ENCODE data around the gene INTS13. TPM values are rescaled to one million over a fixed set of nuclear protein-coding genes. Genes with fewer than 3 reads are reported as not detected.

Gene INTS13
- total and polyA plus RNA-seq, 2 of the 13 experiments (the other 11 are each of a cell fraction or from before 2014, with no cell fraction given), result 16.3 to 43.7 TPM

DNA sequence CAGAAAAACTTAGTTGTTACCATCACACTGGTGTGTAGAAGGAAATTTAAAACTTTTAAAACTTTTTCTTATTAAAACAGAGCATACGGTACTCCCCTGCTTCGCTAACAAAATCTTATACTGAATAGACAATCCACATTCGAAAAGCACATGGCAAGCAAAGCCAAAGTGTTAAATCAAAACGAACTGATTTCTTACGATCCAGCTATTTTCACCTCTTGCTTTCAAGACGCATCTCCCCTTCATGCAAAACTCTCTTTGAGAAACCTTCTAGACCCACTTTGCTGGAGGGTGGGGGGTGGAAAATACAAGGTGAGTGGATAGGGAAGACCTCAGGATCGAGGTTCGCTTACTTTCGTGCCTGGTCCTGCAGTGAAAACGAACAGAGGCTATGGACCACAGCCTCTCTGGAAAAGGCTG lies 328 bp downstream of the INTS13 start (continued):
- TF ChIP-seq TSC22D2 (CRISPR knock-in tag; IDR thresholded peaks at IDR 0.05; ENCODE audit: borderline replicate concordance) (no peak), ZNF678 (CRISPR knock-in tag; IDR thresholded peaks at IDR 0.05) (no peak), PRPF4 (IDR thresholded peaks at IDR 0.05; ENCODE audit: low read depth, low read length, poor library complexity, severe bottlenecking) (no peak), KDM5A (IDR thresholded peaks at IDR 0.05; ENCODE audit: borderline replicate concordance, low read length) (0 out of 2 replicates have a peak, but pooled peaks have one; percentile 58), SRSF1 (optimal IDR thresholded peaks at IDR 0.05; ENCODE audit: low read depth, low read length) (no peak), ZSCAN29 (CRISPR knock-in tag; conservative IDR thresholded peaks at IDR 0.05) (0 out of 2 replicates have a peak, but pooled peaks have one; percentile 0), ZNF251 (CRISPR knock-in tag; IDR thresholded peaks at IDR 0.05) (no peak), ARID2 (CRISPR knock-in tag; IDR thresholded peaks at IDR 0.05; ENCODE audit: borderline replicate concordance) (no peak), GLI4 (CRISPR knock-in tag; IDR thresholded peaks at IDR 0.05; ENCODE audit: borderline replicate concordance) (0 out of 2 replicates have a peak, but pooled peaks have one; percentile 6), PPARG (CRISPR knock-in tag; conservative IDR thresholded peaks at IDR 0.05) (no peak), MXI1 (IDR thresholded peaks at IDR 0.05; ENCODE audit: borderline replicate concordance, low read depth, low read length) (no peak)
- TF ChIP-seq, protein P1, sequence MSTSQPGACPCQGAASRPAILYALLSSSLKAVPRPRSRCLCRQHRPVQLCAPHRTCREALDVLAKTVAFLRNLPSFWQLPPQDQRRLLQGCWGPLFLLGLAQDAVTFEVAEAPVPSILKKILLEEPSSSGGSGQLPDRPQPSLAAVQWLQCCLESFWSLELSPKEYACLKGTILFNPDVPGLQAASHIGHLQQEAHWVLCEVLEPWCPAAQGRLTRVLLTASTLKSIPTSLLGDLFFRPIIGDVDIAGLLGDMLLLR (CRISPR knock-in tag; IDR thresholded peaks at IDR 0.05), result 0 out of 2 replicates have a peak, but pooled peaks have one; percentile 67

Measured in HepG2 (cell line).